Heart right ventricle (tissue), 16 donors: ENCODE data around the gene ZNF333. TPM values are rescaled to one million over a fixed set of nuclear protein-coding genes. Genes with fewer than 3 reads are reported as not detected.

ENCODE experiments used
- ATAC-seq, 8 donors: fragments of 200-7000 bp; cut with Tn5 transposase; one replicate each; pipeline ENCODE4 v1.9.1; 2020; ENCODE audit warnings: mild to moderate bottlenecking in 8 of 8, moderate library complexity in 8 of 8, moderate number of reproducible peaks in 1 of 8
- DNase-seq, 2 donors: peaks; one replicate each; pipeline ENCODE4 v3.0.0-alpha.2; 2020
- H3K27ac ChIP-seq, 10 donors: fragments of 200-600 bp; sonication (generic) in 2 of 10; one replicate each; pipeline versions ENCODE4 v1.5.0 to v1.8.0; 2020 to 2022; ENCODE audit warnings: mild to moderate bottlenecking in 3 of 10
- H3K27me3 ChIP-seq, 7 donors: fragments of 200-600 bp; one replicate each; pipeline ENCODE4 v1.8.0; 2021 to 2022; ENCODE audit warnings: mild to moderate bottlenecking in 2 of 7
- H3K36me3 ChIP-seq, 9 donors: fragments of 200-600 bp; sonication (generic) in 1 of 9; one replicate each; pipeline versions ENCODE4 v1.5.0 to v1.8.0; 2020 to 2022; ENCODE audit warnings: mild to moderate bottlenecking in 2 of 9
- H3K4me1 ChIP-seq, 9 donors: fragments of 200-600 bp; sonication (generic) in 1 of 9; one replicate each; pipeline versions ENCODE4 v1.5.0 to v1.8.0; 2020 to 2022; ENCODE audit warnings: mild to moderate bottlenecking in 4 of 9
- H3K4me3 ChIP-seq, 10 donors: fragments of 200-600 bp; sonication (generic) in 2 of 10; one replicate each; pipeline versions ENCODE4 v1.5.0 to v1.8.0; 2020 to 2022; ENCODE audit warnings: mild to moderate bottlenecking in 7 of 10, moderate library complexity in 2 of 10
- H3K9me3 ChIP-seq, 11 donors: fragments of 200-600 bp in 10 of 11; sonication (generic) in 2 of 11; one replicate each; pipeline versions ENCODE4 v1.5.0 to v1.8.0; 2013 to 2022; ENCODE audit warnings: mild to moderate bottlenecking in 2 of 11, control low read depth in 1 of 11, moderate library complexity in 1 of 11
- WGBS, 2 donors: extraction: QIAGEN DNeasy Blood & Tissue Kit; methylation state at CpG; one replicate each; pipeline ENCODE4 v1.1.7; 2013; ENCODE audit warnings: inconsistent platforms in 1 of 2; 5-methylcytosine and 5-hydroxymethylcytosine counted together
- intact Hi-C, 10 donors: fragments of 100-400 bp; cut with DNase I; formaldehyde crosslinking; loops; one replicate each; pipeline versions ENCODE4 v1.11.1 to v1.14.2; 2022
- polyA plus RNA-seq, 2 donors: library from polyadenylated mRNA; stranded (reverse); fragments of 200-250 nt; gene quantifications; one replicate each; pipeline ENCODE4 v1.2.3, GENCODE V29; 2013
- total RNA-seq, 10 donors: library from RNA; stranded (reverse); fragmentation: NEBNext Ultra II Directional in 3 of 10; extraction: Animal tissue kit (Norgen Biotek cat#: 25700) in 3 of 10; gene quantifications; one replicate each; pipeline versions ENCODE4 v1.2.1 to v1.2.4, GENCODE V29; 2021 to 2023
- TF ChIP-seq, protein P1 (sequence below), 9 donors: fragments of 200-600 bp; sonication (generic) in 2 of 9; IDR thresholded peaks; one replicate each; pipeline versions ENCODE4 v1.5.0 to v1.8.0; 2021 to 2022; ENCODE audit warnings: antibody characterized with exemption in 9 of 9, mild to moderate bottlenecking in 5 of 9, moderate library complexity in 1 of 9
- donor health status: Arrhythmogenic right ventricular cardiomyopathy.
- donor health status: ischemic (EF 13 %, LVEDD 7.1; RV severe dilation, severe dysfunction).
- donor health status: healthy with polysubstance abuse.
- donor health status: DM: no; HTN: yes; CAD: no.
- donor health status: DM: no; HTN: no; CAD: no.
- donor health status: ischemic (EF 25% LVEDD 6.9; RV normal size, moderate dysfunction).
- donor health status: ischemic (EF 25% LVEDD 5.7; RV mildly dilated, moderate dysfunction).
- donor health status: healthy.
- donor health status: DM: yes; HTN: yes; CAD: no.
- donor health status: Ischemic cardiomyopathy.
- donor health status: ischemic (EF 35%, LVEDD 5.7; RV mildly dilated, moderate dysfunction).
- donor health status: nonischemic (EF 11% LVEDD 7.7; RV severe dilation, severe dysfunction).
- donor health status: DM: yes; HTN: yes; CAD: no.
- donor health status: PGD.
- donor health status: ischemic (EF 29% LVEDD 5.4; RV normal size, mild dysfunction).
- donor health status: nonischemic (EF 23%, LVEDD 6.1; RV moderate dilation, normal function).

Gene ZNF333
- total and polyA plus RNA-seq, 12 donors: 4.2 to 12.8 (median 8.5) TPM

DNA sequence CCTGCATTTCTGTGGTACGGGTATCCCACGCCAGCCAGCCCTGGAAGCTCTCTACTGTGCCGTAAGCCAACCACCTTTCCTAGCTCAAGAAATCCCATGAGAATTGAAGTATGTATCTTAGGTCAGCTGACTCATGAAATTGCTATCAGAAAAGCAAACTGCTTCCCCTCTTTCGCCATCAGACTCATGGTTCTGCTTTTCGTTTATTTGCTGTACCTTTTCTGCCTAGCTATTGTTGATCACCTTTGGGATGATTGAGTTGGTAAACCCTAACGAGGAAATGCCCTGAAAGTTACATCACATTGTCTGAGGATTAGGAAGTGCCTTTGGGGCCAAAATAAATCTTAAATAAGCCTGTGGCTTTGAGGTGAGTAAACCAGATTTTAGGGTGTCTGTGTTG lies 15.1 kb upstream of the ZNF333 start, which contains the start of gene ADGRE3:
Gene ADGRE3 (minus strand): TSS at position 81 of the 400 bp plus-strand sequence. CDS start 74 bp downstream, at position 7.
- H3K27ac ChIP-seq: peak within 1 kb of the TSS in 2 of 10 donors; percentile 48 to 80
- intact Hi-C loops: no loop called here
- WGBS, 2 donors: 56 to 61% methylated on average over 6 of the region's 6 CpGs

DNA sequence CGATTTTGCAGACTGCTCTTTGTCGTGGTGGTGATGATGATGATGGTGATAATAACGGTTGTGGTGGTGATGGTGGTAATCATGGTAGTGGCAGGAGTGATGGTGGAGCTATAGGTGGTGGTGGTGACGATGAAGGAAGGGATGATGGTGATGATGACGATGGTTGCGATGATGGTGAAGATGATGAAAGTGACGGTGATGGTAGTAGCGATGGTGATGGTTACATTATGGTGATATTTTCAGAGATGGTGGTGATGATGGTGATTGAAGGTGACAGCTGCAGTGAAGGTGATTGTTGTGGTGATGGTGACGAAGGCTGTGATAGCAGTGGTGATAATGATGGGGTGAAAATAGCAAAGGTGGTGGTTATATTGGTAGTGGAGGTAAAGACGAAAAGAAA lies 13.1 kb upstream of the ZNF333 start:
- TF ChIP-seq, protein P1, sequence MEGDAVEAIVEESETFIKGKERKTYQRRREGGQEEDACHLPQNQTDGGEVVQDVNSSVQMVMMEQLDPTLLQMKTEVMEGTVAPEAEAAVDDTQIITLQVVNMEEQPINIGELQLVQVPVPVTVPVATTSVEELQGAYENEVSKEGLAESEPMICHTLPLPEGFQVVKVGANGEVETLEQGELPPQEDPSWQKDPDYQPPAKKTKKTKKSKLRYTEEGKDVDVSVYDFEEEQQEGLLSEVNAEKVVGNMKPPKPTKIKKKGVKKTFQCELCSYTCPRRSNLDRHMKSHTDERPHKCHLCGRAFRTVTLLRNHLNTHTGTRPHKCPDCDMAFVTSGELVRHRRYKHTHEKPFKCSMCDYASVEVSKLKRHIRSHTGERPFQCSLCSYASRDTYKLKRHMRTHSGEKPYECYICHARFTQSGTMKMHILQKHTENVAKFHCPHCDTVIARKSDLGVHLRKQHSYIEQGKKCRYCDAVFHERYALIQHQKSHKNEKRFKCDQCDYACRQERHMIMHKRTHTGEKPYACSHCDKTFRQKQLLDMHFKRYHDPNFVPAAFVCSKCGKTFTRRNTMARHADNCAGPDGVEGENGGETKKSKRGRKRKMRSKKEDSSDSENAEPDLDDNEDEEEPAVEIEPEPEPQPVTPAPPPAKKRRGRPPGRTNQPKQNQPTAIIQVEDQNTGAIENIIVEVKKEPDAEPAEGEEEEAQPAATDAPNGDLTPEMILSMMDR (IDR thresholded peaks at IDR 0.05): no peak
- no peaks in the 10 kb centered on the region for H3K9me3 ChIP-seq
- 85% methylated on average over 10 of the region's 10 CpGs for WGBS, 2 donors
- DNase-seq (no peak), ATAC-seq (no peak)
- no peaks in the 10 kb centered on the region for H3K36me3 ChIP-seq
- intact Hi-C loops: no loop called here
- H3K4me1 ChIP-seq: peaks cover 0 to 34% (median 0%) of the 10 kb centered on the region in 9 donors
- no peak overlapping the region for H3K27ac ChIP-seq
- no peak overlapping the region for H3K4me3 ChIP-seq
- H3K27me3 ChIP-seq: peaks cover 0 to 40% (median 8%) of the 10 kb centered on the region in 7 donors

More for the DNA sequence above, 15.1 kb upstream of the ZNF333 start, which contains the start of gene ADGRE3:
- Histone ChIP-seq H3K4me3 (peak within 1 kb of the TSS in 1 of 10 donors; percentile 35), H3K36me3 (no peaks in the 10 kb centered on the region), H3K4me1 (peaks cover 0 to 34% (median 0%) of the 10 kb centered on the region in 9 donors), H3K9me3 (peaks cover 0 to 11% (median under 1%) of the 10 kb centered on the region in 11 donors), H3K27me3 (peaks cover 0 to 51% (median 18%) of the 10 kb centered on the region in 7 donors)
- ATAC-seq (no peak), DNase-seq (no peak)
- TF ChIP-seq, protein P1 (IDR thresholded peaks at IDR 0.05): no peak

DNA sequence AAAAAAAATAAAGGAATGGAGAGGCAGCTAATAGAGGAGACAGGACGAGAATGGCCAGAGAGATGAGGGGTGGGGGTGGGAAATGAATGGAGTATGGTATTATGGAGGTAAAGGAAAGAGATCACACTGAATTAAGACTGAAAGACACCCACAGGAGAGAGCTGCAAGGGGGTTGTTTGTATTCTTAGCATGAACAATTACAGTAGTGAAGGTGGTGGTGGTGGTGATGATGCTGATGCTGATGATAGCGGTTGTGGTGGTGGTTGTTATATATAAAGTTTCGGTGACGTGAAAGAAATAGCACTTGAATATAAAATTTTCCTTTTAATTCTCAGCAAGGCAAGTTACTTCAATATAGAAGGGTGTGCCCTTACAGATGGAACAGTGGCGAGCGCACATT lies 12.4 kb upstream of the ZNF333 start:
- WGBS, 2 donors: 90 to 93% methylated on average over 6 of the region's 6 CpGs

DNA sequence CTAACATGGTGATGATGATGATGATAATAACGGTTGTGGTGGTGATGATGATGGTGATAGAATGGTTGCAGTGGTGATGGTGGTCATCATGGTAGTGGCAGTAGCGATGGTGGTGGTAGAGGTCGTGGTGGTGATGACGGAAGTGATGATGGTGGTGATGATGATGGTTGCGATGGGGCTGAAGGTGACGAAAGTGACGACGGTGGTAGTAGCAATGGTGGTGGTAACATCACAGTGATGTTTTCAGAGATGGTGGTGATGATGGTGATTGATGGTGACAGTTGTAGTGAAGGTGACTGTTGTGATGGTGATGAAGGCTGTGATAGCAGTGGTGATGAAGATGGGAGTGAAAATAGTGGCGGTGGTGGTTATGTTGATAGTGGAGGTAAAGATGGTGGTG lies 11.6 kb upstream of the ZNF333 start:
- intact Hi-C loops: no loop called here
- peaks cover 0 to 29% (median 0%) of the 10 kb centered on the region in 9 donors for H3K4me1 ChIP-seq
- peaks cover 0 to 28% (median 6%) of the 10 kb centered on the region in 7 donors for H3K27me3 ChIP-seq
- DNase-seq (no peak), ATAC-seq (no peak)
- TF ChIP-seq, protein P1 (IDR thresholded peaks at IDR 0.05): no peak
- H3K4me3 ChIP-seq: no peak overlapping the region
- H3K9me3 ChIP-seq: no peaks in the 10 kb centered on the region
- WGBS, 2 donors: 79 to 87% methylated on average over 9 of the region's 9 CpGs
- no peaks in the 10 kb centered on the region for H3K36me3 ChIP-seq
- no peak overlapping the region for H3K27ac ChIP-seq

More for the DNA sequence above, 12.4 kb upstream of the ZNF333 start:
- no peak overlapping the region for H3K27ac ChIP-seq
- H3K27me3 ChIP-seq: peaks cover 0 to 33% (median 6%) of the 10 kb centered on the region in 7 donors
- no peaks in the 10 kb centered on the region for H3K36me3 ChIP-seq
- TF ChIP-seq, protein P1 (IDR thresholded peaks at IDR 0.05): no peak
- H3K4me1 ChIP-seq: peaks cover 0 to 33% (median 0%) of the 10 kb centered on the region in 9 donors
- no peak for ATAC-seq
- DNase-seq: no peak
- H3K4me3 ChIP-seq: no peak overlapping the region
- intact Hi-C loops: no loop called here
- H3K9me3 ChIP-seq: no peaks in the 10 kb centered on the region
